ENCODE results near the gene STAM.
"Not testable (repeated sequence)": the region's sequence is repeated elsewhere in the genome, so short reads cannot be mapped to it uniquely, and the experiment has no call there.

STAM gene

GRCh38 chr10:17710181-17710580, 66.2 kb downstream of the STAM start:
- DNase-seq (ENCODE audit: insufficient read length, low spot score) (no peak), FAIRE-seq (no peak)
- no peak for TF ChIP-seq POLR2A (IDR thresholded peaks at IDR 0.05; ENCODE audit: low read depth, low read length)

- TF ChIP-seq POLR2A (IDR thresholded peaks at IDR 0.05; ENCODE audit: low read depth, low read length) = no peak
- FAIRE-seq = no peak
- no peak for DNase-seq (ENCODE audit: insufficient read length, low spot score)
Observed at GRCh38 chr10:17712053-17712452, 68.1 kb downstream of the STAM start.

- peak; percentile 6 for FAIRE-seq
- DNase-seq (ENCODE audit: insufficient read length, low spot score) = no peak
- no peak for TF ChIP-seq POLR2A (IDR thresholded peaks at IDR 0.05; ENCODE audit: low read depth, low read length)
Observed at GRCh38 chr10:17712717-17713471, 68.9 kb downstream of the STAM start.

DNA sequence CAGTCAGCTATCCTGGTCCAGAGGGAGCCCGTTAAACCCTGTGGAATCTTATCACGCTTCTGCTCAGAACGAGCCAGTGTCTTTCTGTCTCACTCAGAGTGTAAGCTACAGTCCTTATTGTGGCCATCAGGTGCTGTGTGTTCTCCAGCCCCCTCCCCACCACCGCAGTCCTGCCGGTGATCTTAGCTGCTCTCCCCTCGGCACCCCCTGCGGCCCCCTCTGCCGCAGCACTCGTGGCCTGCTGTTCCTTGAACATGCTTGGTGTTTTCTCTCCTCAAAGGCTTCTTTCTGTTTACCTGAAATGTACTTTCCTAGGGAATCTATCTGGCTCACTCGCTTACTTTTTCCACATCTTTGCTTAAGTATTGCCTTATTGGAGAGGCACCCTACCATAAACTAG, 69.8 kb downstream of the STAM start:
- FAIRE-seq (no peak), DNase-seq (ENCODE audit: insufficient read length, low spot score) (no peak)
- TF ChIP-seq POLR2A (IDR thresholded peaks at IDR 0.05; ENCODE audit: low read depth, low read length) = no peak

DNA sequence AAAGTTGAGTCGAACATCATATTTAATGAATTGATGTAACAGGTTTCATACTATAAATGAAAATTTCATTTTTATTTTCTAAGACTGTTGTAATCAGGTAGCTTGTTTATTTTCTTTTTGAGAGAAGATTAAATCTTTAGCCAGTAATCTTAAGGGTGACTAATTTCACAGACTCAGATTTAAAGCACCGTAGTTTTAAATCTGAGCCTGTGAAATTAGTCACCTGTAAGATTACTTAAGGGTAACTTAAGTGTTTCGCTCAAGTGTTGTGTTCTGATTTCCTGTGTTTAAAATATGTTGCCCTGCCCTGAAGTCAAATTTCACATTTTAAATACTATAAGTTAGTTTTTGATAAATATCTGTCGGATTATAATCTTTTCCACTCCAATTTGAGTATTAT, 72.2 kb downstream of the STAM start:
- no peak for TF ChIP-seq POLR2A (IDR thresholded peaks at IDR 0.05; ENCODE audit: low read depth, low read length)
- DNase-seq (ENCODE audit: insufficient read length, low spot score) (no peak), FAIRE-seq (no peak)

DNA sequence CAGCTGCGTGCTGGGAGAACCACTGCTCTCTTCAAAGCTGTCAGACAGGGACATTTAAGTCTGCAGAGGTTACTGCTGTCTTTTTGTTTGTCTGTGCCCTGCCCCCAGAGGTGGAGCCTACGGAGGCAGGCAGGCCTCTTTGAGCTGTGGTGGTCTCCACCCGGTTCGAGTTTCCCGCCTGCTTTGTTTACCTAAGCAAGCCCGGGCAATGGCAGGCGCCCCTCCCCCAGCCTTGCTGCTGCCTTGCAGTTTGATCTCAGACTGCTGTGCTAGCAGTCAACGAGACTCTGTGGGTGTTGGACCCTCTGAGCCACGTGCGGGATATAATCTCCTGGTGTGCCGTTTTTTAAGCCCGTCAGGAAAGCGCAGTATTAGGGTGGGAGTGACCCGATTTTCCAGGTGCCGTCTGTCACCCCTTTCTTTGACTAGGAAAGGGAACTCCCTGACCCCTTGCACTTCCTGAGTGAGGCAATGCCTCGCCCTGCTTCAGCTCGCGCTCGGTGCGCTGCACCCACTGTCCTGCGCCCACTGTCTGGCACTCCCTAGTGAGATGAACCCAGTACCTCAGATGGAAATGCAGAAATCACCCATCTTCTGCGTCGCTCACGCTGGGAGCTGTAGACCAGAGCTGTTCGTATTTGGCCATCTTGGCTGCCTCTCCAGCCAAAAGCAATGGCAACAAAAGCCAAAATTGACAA, 78.5 kb downstream of the STAM start:
- FAIRE-seq; DNase-seq (ENCODE audit: insufficient read length, low spot score): not testable (repeated sequence)

DNA sequence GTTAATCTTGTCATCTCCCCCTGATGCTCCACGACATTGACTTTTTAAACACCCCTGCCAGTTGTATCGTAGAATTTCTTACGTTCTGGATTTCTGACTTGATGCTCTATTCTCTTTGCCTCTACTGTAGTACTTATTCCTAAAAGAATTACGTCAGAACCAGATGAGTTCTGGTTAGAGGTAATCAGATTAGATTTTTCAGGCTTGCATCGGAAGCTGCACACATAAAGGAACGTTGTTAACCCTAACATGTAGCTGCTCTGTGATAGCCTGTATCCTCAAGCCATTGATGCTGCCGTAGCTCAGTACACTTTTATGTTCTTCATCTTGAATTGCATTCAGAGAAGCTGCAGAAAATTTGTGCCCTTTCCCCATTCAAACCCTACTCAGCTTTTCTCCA, 81.8 kb downstream of the STAM start:
- no peak for DNase-seq (ENCODE audit: insufficient read length, low spot score)
- TF ChIP-seq POLR2A (IDR thresholded peaks at IDR 0.05; ENCODE audit: low read depth, low read length) = no peak
- no peak for FAIRE-seq

GRCh38 chr10:17729630-17730029, 85.7 kb downstream of the STAM start:
- DNase-seq (ENCODE audit: insufficient read length, low spot score) (no peak), FAIRE-seq (no peak)
- TF ChIP-seq POLR2A (IDR thresholded peaks at IDR 0.05; ENCODE audit: low read depth, low read length) = no peak

DNA sequence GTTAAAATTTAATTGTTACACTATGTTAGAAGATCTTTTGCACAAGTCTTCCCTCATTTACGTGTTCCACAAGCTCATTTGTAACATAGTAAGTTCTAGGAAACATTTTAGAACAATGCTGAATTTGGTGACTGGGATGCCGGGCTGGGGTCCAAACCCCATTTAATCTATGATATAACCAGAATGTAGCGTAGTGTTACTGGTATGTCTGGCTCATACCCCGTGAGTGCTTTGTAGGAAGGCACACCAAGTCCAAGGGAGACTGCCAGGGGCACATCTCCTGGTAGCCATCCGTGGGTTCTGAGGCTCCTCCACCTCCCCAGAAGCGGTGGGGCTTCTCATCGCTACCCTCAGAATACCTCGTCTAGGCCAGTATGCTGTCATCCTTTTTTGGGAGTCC, 86.7 kb downstream of the STAM start:
- no peak for TF ChIP-seq POLR2A (IDR thresholded peaks at IDR 0.05; ENCODE audit: low read depth, low read length)
- FAIRE-seq (no peak), DNase-seq (ENCODE audit: insufficient read length, low spot score) (no peak)

GRCh38 chr10:17731331-17732020, 87.5 kb downstream of the STAM start:
- DNase-seq (ENCODE audit: insufficient read length, low spot score) (no peak), FAIRE-seq (no peak)
- TF ChIP-seq POLR2A (IDR thresholded peaks at IDR 0.05; ENCODE audit: low read depth, low read length) = no peak

- FAIRE-seq (no peak), DNase-seq (ENCODE audit: insufficient read length, low spot score) (no peak)
- no peak for TF ChIP-seq POLR2A (IDR thresholded peaks at IDR 0.05; ENCODE audit: low read depth, low read length)
Observed at GRCh38 chr10:17733620-17734019, 89.7 kb downstream of the STAM start.

- no peak for TF ChIP-seq POLR2A (IDR thresholded peaks at IDR 0.05; ENCODE audit: low read depth, low read length)
- FAIRE-seq = no peak
- DNase-seq (ENCODE audit: insufficient read length, low spot score) = no peak
Observed at GRCh38 chr10:17734432-17735080, 90.6 kb downstream of the STAM start.

- FAIRE-seq (no peak), DNase-seq (ENCODE audit: insufficient read length, low spot score) (no peak)
- no peak for TF ChIP-seq POLR2A (IDR thresholded peaks at IDR 0.05; ENCODE audit: low read depth, low read length)
Observed at GRCh38 chr10:17735166-17735941, 91.4 kb downstream of the STAM start.
